Right lobe of liver (tissue), 4 donors: ENCODE data around the gene RAB5B.

Experiments used
- POLR2A ChIP-seq: fragments of 450-650 bp; IDR thresholded peaks from one replicate; pipeline ENCODE4 v1.6.1; 2017; ENCODE audit warnings: antibody characterized with exemption, mild to moderate bottlenecking
- TF ChIP-seq, protein P1 (sequence below), 4 donors: fragments of 200-600 bp in 3 of 4; fragments of 450-650 bp in 1 of 4; IDR thresholded peaks; one replicate each; pipeline versions ENCODE4 v1.5.1 to v1.8.0; 2016 to 2022; ENCODE audit warnings: antibody characterized with exemption in 4 of 4, mild to moderate bottlenecking in 2 of 4
- donor health status: DM: no; HTN: no; CAD: no.
- donor health status: DM: no; HTN: no; CAD: no.
- donor health status: DM: no; HTN: yes; CAD: no.

DNA sequence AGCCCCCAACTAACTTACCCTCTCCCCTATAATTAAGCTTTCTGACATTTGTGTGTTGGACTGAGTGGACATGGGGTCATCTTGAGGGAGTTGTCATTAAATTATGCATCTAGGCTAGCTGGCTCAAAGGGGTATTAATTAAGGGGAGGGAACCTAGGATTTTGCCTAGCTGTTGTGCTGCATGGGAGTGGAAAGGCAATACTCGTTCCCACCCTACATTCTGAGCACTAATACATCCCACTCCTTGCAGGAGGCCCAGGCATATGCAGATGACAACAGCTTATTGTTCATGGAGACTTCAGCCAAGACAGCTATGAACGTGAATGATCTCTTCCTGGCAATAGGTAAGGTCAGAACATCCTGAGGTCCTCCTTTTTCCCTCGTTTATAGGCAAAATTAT, 17.2 kb downstream of the RAB5B start:
- TF ChIP-seq, protein P1, sequence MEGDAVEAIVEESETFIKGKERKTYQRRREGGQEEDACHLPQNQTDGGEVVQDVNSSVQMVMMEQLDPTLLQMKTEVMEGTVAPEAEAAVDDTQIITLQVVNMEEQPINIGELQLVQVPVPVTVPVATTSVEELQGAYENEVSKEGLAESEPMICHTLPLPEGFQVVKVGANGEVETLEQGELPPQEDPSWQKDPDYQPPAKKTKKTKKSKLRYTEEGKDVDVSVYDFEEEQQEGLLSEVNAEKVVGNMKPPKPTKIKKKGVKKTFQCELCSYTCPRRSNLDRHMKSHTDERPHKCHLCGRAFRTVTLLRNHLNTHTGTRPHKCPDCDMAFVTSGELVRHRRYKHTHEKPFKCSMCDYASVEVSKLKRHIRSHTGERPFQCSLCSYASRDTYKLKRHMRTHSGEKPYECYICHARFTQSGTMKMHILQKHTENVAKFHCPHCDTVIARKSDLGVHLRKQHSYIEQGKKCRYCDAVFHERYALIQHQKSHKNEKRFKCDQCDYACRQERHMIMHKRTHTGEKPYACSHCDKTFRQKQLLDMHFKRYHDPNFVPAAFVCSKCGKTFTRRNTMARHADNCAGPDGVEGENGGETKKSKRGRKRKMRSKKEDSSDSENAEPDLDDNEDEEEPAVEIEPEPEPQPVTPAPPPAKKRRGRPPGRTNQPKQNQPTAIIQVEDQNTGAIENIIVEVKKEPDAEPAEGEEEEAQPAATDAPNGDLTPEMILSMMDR (IDR thresholded peaks at IDR 0.05) = no peak
- no peak for TF ChIP-seq POLR2A
